ENCODE data around the gene UVRAG. TPM values are rescaled to one million over a fixed set of nuclear protein-coding genes. Genes with fewer than 3 reads are reported as not detected.

UVRAG gene
- total RNA-seq, 1 donor = 28.2 TPM

DNA sequence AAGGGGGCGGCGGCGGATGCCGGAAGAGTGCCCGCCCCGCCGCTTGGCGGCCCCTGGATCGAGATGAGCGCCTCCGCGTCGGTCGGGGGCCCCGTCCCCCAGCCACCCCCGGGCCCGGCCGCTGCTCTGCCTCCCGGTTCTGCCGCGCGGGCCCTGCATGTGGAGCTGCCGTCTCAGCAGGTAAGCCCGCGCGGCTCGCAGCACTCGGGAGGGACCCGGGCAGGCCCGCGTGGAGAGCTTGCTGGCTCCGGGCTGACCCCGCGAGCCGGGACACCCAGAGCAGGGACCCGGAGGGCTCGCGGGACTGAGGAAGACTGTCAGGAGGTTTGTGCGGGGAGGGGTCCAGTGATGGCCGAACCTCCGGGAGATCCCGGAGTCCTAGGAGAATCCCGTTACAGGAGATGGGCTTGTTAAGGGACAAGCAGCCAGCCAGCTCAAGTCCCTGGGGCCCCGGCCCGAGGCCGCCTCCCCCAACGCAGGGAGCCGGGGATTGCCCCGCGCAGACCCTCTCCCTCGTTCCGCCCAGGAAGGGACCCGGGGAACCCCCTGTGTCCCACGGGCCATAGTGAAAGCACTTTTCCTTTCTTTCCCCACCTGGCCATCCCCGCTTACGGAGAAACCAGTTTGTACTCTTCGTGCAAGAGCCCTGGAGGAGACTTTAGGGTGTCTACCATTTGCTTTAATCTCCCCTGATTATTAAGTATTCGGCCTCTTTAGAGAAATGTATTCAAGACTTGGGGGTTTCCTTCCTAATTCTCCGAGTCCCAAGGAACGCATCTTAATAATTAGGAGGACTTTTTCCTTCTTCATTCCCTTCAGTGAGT lies 547 bp downstream of the UVRAG start:
- Histone ChIP-seq H3K4me2 (ENCODE audit: insufficient read depth, low read length) (peak overlapping the region; percentile 92), H3K36me3 (ENCODE audit: insufficient read depth, low read length) (no peaks in the 10 kb centered on the region), H3K27me3 (ENCODE audit: insufficient read depth, low read length) (no peaks in the 10 kb centered on the region), H2AFZ (ENCODE audit: low read length) (peak overlapping the region; percentile 74), H3K9me3 (ENCODE audit: low read depth, low read length) (no peaks in the 10 kb centered on the region), H4K20me1 (ENCODE audit: insufficient read depth, low read length) (peaks cover 15% of the 10 kb centered on the region), H3K4me3 (ENCODE audit: insufficient read depth, low read length) (peak overlapping the region; percentile 92), H3K79me2 (ENCODE audit: insufficient read depth, low read length) (peaks cover 50% of the 10 kb centered on the region), H3K4me1 (ENCODE audit: insufficient read depth, low read length) (peaks cover 25% of the 10 kb centered on the region), H3K27ac (ENCODE audit: low read depth, low read length) (peak overlapping the region; percentile 81)
- TF ChIP-seq, protein P1, sequence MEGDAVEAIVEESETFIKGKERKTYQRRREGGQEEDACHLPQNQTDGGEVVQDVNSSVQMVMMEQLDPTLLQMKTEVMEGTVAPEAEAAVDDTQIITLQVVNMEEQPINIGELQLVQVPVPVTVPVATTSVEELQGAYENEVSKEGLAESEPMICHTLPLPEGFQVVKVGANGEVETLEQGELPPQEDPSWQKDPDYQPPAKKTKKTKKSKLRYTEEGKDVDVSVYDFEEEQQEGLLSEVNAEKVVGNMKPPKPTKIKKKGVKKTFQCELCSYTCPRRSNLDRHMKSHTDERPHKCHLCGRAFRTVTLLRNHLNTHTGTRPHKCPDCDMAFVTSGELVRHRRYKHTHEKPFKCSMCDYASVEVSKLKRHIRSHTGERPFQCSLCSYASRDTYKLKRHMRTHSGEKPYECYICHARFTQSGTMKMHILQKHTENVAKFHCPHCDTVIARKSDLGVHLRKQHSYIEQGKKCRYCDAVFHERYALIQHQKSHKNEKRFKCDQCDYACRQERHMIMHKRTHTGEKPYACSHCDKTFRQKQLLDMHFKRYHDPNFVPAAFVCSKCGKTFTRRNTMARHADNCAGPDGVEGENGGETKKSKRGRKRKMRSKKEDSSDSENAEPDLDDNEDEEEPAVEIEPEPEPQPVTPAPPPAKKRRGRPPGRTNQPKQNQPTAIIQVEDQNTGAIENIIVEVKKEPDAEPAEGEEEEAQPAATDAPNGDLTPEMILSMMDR (IDR thresholded peaks at IDR 0.05; ENCODE audit: extremely low read depth, low read depth, low read length) = no peak
- DNase-seq (ENCODE audit: insufficient read length, low spot score, missing footprints) = peak; percentile 86

DNA sequence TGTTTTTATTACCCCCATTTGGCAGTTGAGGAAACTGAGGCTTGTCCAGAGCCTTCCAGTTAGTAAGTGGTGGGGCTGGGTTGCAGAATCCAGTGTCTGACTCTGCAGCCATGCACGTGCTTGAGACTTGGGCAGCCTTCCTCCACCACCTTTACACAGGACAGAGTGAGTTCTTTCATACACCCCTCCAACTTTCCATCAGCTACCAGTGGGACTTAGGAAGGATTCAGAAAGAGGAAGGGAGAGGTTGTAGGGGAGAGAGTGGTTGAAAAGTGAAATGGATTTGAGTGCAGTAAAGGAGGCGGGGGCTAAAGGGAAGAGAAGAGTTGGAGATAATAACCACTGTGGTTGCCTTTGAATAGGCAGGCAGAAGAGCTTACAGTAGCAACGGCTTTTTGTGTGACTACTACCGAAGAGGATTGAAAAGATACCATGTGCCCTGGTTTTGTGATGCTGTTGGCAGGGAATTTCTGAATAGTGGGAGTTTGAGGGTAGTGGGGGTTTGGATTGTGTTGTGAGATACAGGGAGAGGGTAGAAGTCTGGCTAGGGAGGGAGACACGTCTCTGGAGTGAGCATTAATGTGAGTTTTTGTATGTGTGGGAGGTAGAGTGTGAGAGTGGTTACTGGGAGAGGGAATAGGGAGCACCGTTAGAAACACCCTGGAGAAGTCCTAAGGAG lies 1.7 kb downstream of the UVRAG start:
- H3K27me3 ChIP-seq (ENCODE audit: insufficient read depth, low read length) = no peaks in the 10 kb centered on the region
- no peaks in the 10 kb centered on the region for H3K9me3 ChIP-seq (ENCODE audit: low read depth, low read length)
- peak overlapping the region; percentile 92 for H3K4me2 ChIP-seq (ENCODE audit: insufficient read depth, low read length)
- peaks cover 60% of the 10 kb centered on the region for H3K79me2 ChIP-seq (ENCODE audit: insufficient read depth, low read length)
- TF ChIP-seq, protein P1 (IDR thresholded peaks at IDR 0.05; ENCODE audit: extremely low read depth, low read depth, low read length) = no peak
- no peaks in the 10 kb centered on the region for H3K36me3 ChIP-seq (ENCODE audit: insufficient read depth, low read length)
- DNase-seq (ENCODE audit: insufficient read length, low spot score, missing footprints) = no peak
- peak overlapping the region; percentile 66 for H2AFZ ChIP-seq (ENCODE audit: low read length)
- peaks cover 25% of the 10 kb centered on the region for H3K4me1 ChIP-seq (ENCODE audit: insufficient read depth, low read length)
- H3K27ac ChIP-seq (ENCODE audit: low read depth, low read length) = peak overlapping the region; percentile 40
- H3K4me3 ChIP-seq (ENCODE audit: insufficient read depth, low read length) = peak overlapping the region; percentile 92
- H4K20me1 ChIP-seq (ENCODE audit: insufficient read depth, low read length) = peaks cover 27% of the 10 kb centered on the region

- DNase-seq (ENCODE audit: insufficient read length, low spot score, missing footprints) = no peak
- Histone ChIP-seq H2AFZ (ENCODE audit: low read length) (no peak overlapping the region), H3K4me1 (ENCODE audit: insufficient read depth, low read length) (peaks cover 16% of the 10 kb centered on the region), H3K79me2 (ENCODE audit: insufficient read depth, low read length) (peaks cover 93% of the 10 kb centered on the region), H3K9me3 (ENCODE audit: low read depth, low read length) (no peaks in the 10 kb centered on the region), H3K4me3 (ENCODE audit: insufficient read depth, low read length) (no peak overlapping the region), H3K27me3 (ENCODE audit: insufficient read depth, low read length) (no peaks in the 10 kb centered on the region), H3K27ac (ENCODE audit: low read depth, low read length) (no peak overlapping the region), H3K36me3 (ENCODE audit: insufficient read depth, low read length) (no peaks in the 10 kb centered on the region), H4K20me1 (ENCODE audit: insufficient read depth, low read length) (peaks cover 27% of the 10 kb centered on the region), H3K4me2 (ENCODE audit: insufficient read depth, low read length) (no peak overlapping the region)
- TF ChIP-seq, protein P1 (IDR thresholded peaks at IDR 0.05; ENCODE audit: extremely low read depth, low read depth, low read length) = no peak
These were observed 5.6 kb downstream of the UVRAG start for GRCh38 chr11:75820645-75821044.

- Histone ChIP-seq H3K79me2 (ENCODE audit: insufficient read depth, low read length) (peaks cover 91% of the 10 kb centered on the region), H3K4me2 (ENCODE audit: insufficient read depth, low read length) (no peak overlapping the region), H3K27ac (ENCODE audit: low read depth, low read length) (no peak overlapping the region), H3K27me3 (ENCODE audit: insufficient read depth, low read length) (no peaks in the 10 kb centered on the region), H3K36me3 (ENCODE audit: insufficient read depth, low read length) (no peaks in the 10 kb centered on the region), H3K9me3 (ENCODE audit: low read depth, low read length) (no peaks in the 10 kb centered on the region), H3K4me1 (ENCODE audit: insufficient read depth, low read length) (peaks cover 12% of the 10 kb centered on the region), H3K4me3 (ENCODE audit: insufficient read depth, low read length) (no peak overlapping the region), H2AFZ (ENCODE audit: low read length) (no peak overlapping the region), H4K20me1 (ENCODE audit: insufficient read depth, low read length) (peaks cover 23% of the 10 kb centered on the region)
- TF ChIP-seq, protein P1 (IDR thresholded peaks at IDR 0.05; ENCODE audit: extremely low read depth, low read depth, low read length) = no peak
- no peak for DNase-seq (ENCODE audit: insufficient read length, low spot score, missing footprints)
These were observed 6.2 kb downstream of the UVRAG start for GRCh38 chr11:75821202-75821601.

All from osteoblast (primary cell).